Measurements from ENCODE around the gene TNFSF10. TPM values are rescaled to one million over a fixed set of nuclear protein-coding genes. Genes with fewer than 3 reads are reported as not detected.

TNFSF10 gene
- total and polyA plus RNA-seq, 10 of the 15 experiments (the other 5 are each of a cell fraction or from before 2014, with no cell fraction given) = 2.1 to 12.3 (median 4.4) TPM

DNA sequence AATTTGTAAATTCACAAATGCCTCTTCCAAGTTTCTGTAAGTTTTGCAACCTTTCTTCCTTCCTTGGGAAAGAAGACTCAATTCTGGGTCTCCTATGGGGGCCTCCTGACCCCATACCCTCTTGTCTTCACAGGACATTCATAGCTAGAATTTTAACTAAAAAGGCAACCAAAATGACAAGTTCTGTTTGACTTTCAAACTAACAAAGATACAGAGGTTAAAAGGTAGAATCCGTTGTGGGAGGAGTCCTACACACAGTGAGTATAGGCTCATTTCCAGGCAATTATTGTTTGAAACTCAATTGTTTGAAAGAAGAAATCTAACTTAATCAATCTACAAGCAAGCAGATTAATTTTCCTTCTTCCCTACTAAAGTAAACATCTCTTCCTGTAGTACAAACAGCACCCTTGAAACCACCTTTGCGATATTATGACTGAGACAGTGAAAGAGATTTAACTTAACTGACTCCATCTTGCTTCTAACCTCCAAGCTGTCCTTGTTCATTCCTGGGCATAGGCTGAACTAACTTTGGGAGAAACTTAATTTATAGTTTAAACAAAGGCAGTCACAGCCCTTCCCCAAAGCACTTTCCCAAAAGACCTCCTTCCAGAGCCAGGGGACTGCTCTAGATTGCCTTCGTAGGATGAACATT is 14.4 kb upstream of the TNFSF10 start:
- Histone ChIP-seq H3K4me3 (no peak overlapping the region), H3K36me3 (ENCODE audit: control insufficient read depth in 2 of 2, insufficient read depth in 2 of 2, low read length in 1 of 2) (no peaks in the 10 kb centered on the region), H3K4me1 (ENCODE audit: control insufficient read depth, insufficient read depth, low read length) (no peaks in the 10 kb centered on the region), H3K27ac (ENCODE audit: control insufficient read depth, insufficient read depth) (no peak overlapping the region), H4K20me1 (ENCODE audit: control insufficient read depth, insufficient read depth) (no peaks in the 10 kb centered on the region), H3K27me3 (replicated peaks in 1 of 2; ENCODE audit: control insufficient read depth in 2 of 2, insufficient read depth in 2 of 2, low read length in 1 of 2) (no peaks in the 10 kb centered on the region), H3K9me3 (replicated peaks; ENCODE audit: control insufficient read depth, insufficient read depth, low read length) (no peaks in the 10 kb centered on the region; the same call in 2 of the 3 replicates), H2AFZ (ENCODE audit: control insufficient read depth, low read depth, low read length) (no peak overlapping the region), H3K9ac (ENCODE audit: control insufficient read depth, insufficient read depth, low read length) (no peak overlapping the region), H3K4me2 (ENCODE audit: control insufficient read depth, insufficient read depth) (no peak overlapping the region), H3K79me2 (ENCODE audit: control insufficient read depth, insufficient read depth, low read length) (no peaks in the 10 kb centered on the region)
- no peak for DNase-seq (ENCODE audit: low read depth, low spot score)
- SMC1A ChIA-PET (ENCODE audit: uncharacterized antibody, unreplicated experiment) = interaction anchor here (0.6 to 1.5 kb wide), 4 partner anchors 9 to 1207 kb away, joined by 3 read pairs; no protein-coding TSS in a partner anchor
- RAD21 ChIA-PET (ENCODE audit: unreplicated experiment) = no interaction called here
- 62% methylated on average over 3 of the region's 3 CpGs for WGBS (ENCODE audit: insufficient coverage, insufficient replicate concordance, low lambda C conversion rate, missing lambda C conversion rate)
- no peak for FAIRE-seq
- no peak for ATAC-seq
- in situ Hi-C loops (cut with MboI) = no loop called here
- POLR2A ChIA-PET = no interaction called here
- no TSS peak for BruUV-seq (replicated peaks)
- CTCF ChIA-PET = no interaction called here
- intact Hi-C loops (cut with micrococcal nuclease; ENCODE audit: unreplicated experiment) = no loop called here
- TF ChIP-seq RFX5 (IDR thresholded peaks at IDR 0.05; ENCODE audit: low read depth, low read length) = no peak
- no peak for TF ChIP-seq HCFC1 (IDR thresholded peaks at IDR 0.05; ENCODE audit: low read length)
- TF ChIP-seq, protein P1, sequence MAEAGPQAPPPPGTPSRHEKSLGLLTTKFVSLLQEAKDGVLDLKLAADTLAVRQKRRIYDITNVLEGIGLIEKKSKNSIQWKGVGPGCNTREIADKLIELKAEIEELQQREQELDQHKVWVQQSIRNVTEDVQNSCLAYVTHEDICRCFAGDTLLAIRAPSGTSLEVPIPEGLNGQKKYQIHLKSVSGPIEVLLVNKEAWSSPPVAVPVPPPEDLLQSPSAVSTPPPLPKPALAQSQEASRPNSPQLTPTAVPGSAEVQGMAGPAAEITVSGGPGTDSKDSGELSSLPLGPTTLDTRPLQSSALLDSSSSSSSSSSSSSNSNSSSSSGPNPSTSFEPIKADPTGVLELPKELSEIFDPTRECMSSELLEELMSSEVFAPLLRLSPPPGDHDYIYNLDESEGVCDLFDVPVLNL (IDR thresholded peaks at IDR 0.05; ENCODE audit: low read depth, low read length) = no peak
- no peak for TF ChIP-seq ZNF622 (IDR thresholded peaks at IDR 0.05)
- TF ChIP-seq, protein P2, sequence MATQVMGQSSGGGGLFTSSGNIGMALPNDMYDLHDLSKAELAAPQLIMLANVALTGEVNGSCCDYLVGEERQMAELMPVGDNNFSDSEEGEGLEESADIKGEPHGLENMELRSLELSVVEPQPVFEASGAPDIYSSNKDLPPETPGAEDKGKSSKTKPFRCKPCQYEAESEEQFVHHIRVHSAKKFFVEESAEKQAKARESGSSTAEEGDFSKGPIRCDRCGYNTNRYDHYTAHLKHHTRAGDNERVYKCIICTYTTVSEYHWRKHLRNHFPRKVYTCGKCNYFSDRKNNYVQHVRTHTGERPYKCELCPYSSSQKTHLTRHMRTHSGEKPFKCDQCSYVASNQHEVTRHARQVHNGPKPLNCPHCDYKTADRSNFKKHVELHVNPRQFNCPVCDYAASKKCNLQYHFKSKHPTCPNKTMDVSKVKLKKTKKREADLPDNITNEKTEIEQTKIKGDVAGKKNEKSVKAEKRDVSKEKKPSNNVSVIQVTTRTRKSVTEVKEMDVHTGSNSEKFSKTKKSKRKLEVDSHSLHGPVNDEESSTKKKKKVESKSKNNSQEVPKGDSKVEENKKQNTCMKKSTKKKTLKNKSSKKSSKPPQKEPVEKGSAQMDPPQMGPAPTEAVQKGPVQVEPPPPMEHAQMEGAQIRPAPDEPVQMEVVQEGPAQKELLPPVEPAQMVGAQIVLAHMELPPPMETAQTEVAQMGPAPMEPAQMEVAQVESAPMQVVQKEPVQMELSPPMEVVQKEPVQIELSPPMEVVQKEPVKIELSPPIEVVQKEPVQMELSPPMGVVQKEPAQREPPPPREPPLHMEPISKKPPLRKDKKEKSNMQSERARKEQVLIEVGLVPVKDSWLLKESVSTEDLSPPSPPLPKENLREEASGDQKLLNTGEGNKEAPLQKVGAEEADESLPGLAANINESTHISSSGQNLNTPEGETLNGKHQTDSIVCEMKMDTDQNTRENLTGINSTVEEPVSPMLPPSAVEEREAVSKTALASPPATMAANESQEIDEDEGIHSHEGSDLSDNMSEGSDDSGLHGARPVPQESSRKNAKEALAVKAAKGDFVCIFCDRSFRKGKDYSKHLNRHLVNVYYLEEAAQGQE (IDR thresholded peaks at IDR 0.05; ENCODE audit: low read depth, low read length) = no peak
- TF ChIP-seq SUPT20H (IDR thresholded peaks at IDR 0.05; ENCODE audit: borderline replicate concordance, control insufficient read depth, low read depth, low read length) = no peak

All from GM12878 (cell line).